Fibroblast of the aortic adventitia (primary cell): ENCODE results near the gene ZIC4. TPM values are rescaled to one million over a fixed set of nuclear protein-coding genes. Genes with fewer than 3 reads are reported as not detected.

Experiments
- DNase-seq: peaks from one replicate; pipeline ENCODE4 v3.0.0-alpha.2; 2010; ENCODE audit warnings: low read depth
- H3K4me3 ChIP-seq: 2 replicates; pipeline ENCODE4 v1.5.1; 2011; ENCODE audit warnings: low read depth, mild to moderate bottlenecking, control low read depth, low read length, moderate library complexity
- CTCF ChIP-seq: IDR thresholded peaks from 2 replicates; pipeline ENCODE4 v1.5.1; 2011; ENCODE audit warnings: mild to moderate bottlenecking, low read length, control low read depth, inconsistent platforms; ENCODE audit not compliant: insufficient read depth
- total RNA-seq: library from RNA; depleted of rRNA; stranded (reverse); fragments of >200 nt; gene quantifications from 2 replicates; pipeline ENCODE4 v1.2.3, GENCODE V29; 2012; ENCODE audit warnings: low replicate concordance

Gene ZIC4
- total RNA-seq, 1 donor: not detected

- H3K4me3 ChIP-seq: peak overlapping the region; percentile 48
- DNase-seq: peak; percentile 41
- TF ChIP-seq CTCF: no peak
Measured at GRCh38 chr3:147410526-147411237, 4.3 kb upstream of the ZIC4 start.

DNA sequence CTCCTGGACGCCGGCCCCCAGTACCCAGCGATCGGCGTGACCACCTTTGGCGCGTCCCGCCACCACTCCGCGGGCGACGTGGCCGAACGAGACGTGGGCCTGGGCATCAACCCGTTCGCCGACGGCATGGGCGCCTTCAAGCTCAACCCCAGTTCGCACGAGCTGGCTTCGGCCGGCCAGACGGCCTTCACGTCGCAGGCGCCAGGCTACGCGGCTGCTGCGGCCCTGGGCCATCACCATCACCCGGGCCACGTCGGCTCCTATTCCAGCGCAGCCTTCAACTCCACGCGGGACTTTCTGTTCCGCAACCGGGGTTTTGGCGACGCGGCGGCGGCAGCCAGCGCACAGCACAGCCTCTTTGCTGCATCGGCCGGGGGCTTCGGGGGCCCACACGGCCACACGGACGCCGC is 3.8 kb upstream of the ZIC4 start:
- no peak for DNase-seq
- peak overlapping the region; percentile 48 for H3K4me3 ChIP-seq
- TF ChIP-seq CTCF: no peak

DNA sequence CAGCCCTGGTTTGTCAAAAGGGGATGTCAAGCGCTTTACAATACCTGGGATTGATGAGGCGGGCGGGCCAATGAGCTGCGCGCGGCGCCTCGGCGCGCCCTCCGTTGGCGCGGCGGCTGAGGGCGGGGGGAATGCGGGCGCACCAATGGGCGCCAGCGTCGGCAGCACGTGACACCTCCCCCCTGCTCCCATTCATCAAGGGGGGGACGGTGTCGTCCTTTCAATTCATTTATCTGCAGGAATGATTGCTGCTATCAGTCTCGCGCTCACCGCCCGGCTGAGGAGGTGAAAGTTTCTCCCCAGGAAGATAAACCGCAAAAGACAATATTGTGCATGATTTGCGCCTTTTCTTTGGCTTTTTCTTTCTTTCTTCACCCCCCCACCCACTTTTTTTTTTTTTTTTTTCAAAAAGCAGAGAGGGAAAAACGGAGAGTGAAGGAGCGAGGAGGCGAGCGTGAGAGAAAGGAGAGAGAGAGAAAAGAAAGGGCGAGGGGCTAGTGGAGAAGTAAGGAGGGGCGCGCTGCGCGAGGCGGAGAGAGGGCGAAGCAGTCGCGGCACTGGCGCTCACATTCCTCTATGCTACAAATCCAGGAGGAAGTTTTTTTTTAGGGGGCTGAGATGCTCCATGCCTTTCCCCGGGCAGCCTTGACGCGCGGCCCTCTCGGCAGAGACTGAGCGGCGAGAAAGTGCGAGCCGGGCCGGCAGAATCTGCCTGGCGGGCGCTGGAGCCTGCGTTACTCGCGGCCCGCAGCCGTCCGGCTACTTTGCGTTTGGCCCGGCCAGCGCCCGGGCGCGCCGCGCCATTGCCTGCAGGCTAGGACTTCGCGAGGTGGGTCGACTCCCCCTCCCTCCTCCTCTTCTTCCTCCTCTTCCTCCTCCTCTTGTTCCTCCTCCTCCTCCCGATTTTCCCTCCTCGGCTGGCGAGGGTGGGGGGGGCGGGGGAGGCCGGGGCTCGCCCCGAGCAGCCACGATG is 3.1 kb upstream of the ZIC4 start, which contains the start of gene ZIC1:
Gene ZIC1 (plus strand): TSS at position 223 of the 973 bp plus-strand sequence. CDS start 748 bp downstream, at position 971.
- no peak for TF ChIP-seq CTCF
- H3K4me3 ChIP-seq: no peak within 1 kb of the TSS
- no peak for DNase-seq

DNA sequence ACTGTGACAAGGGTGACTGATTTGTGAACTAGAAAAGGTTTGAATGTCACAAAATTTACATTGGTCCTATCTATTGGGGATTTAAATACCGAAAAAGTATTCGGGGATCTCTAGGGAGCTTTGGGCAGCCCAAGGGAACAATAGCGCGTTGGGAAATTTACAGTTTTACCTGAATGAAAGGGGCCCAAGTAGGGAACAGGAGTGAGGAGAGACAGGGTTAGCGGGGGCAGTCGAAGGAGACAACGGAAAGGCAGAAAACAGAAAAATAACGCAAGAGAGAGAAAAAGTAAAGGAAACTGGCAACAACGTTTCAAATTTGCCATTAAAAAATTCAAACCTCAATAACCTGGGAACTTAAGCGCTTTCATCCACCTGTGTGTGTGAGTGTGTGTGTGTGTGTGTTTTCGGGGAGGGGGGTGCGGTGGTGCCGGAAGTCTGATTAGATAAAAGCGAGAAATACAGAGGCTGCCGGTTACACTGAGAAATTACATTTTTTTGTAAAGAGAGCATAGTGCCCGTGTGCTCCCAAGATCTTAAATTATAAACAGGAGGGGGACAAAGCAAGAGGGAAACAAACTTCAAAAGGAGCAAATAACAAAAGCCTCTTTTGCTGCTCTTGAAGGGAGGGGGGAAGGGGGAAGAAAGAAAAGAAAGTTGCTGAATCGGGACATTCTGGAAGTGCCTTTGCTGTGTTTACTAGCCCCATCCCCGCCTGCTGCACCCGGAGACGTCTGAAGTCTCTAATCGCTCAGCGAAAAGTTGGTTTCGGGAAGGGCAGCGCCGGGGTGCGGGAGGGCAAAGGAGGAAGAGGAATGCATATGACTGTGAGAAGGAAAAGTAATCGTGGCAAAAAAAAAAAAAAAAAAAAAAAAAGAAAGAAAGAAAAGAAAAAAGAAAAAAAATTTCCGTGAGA is 2.1 kb upstream of the ZIC4 start:
- DNase-seq: no peak
- H3K4me3 ChIP-seq: no peak overlapping the region
- TF ChIP-seq CTCF: no peak

DNA sequence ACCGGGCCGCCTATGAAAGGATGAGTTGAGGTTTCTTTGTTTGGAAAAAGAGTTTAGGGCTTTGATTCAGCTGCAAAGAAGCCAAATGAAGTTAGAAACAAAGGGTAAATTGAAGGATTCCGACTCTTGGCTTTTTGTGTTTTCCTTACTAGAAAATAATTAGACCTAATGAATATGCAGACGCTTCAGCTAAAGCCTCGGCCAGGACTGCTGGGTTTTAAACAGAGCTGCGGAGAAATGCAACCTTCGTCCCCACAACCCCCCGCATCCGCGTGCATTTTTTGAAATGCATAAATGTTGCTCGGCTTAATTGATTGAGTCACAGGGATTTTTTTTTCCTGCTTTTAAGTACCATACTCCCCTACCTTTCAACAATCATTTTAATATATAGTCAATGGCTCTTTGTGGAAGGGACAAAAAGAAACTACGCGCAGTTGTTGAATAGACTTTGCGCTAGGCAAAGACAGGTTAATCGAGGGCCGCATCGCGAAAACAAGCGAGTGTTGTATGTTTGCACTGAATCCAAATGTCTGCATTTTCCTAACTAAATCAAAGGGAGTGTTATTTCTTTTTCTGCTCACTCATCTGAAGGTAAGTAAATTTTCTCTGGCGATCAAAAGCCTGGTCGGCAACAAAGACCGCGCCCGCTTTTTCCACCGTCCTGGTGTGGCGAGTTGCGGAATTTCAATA is 1.3 kb upstream of the ZIC4 start:
- no peak for TF ChIP-seq CTCF
- no peak overlapping the region for H3K4me3 ChIP-seq
- DNase-seq: no peak

DNA sequence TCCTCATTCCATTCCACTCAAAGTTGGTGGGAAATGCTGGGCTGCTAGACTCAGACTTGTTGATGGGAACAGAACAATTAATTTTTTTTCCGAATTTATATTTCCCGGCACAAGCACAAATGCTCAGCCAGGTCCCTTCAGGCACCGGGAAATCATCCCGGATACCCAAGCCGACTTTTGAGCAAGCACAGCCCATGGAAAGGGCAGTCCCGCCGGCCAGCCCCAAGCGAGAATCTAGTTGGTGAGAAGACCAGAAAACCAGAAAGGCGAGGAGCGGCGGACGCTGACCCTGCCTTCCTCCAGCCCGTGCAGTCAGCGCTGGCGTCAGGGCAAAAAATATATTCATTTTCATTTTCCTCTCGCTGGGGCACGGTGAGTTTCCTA is 763 bp upstream of the ZIC4 start:
- TF ChIP-seq CTCF: no peak
- no peak overlapping the region for H3K4me3 ChIP-seq

More for the DNA sequence above, 763 bp upstream of the ZIC4 start:
- DNase-seq: no peak
